Kidney epithelial cell (primary cell): Measurements from ENCODE around the gene PCSK7. TPM values are rescaled to one million over a fixed set of nuclear protein-coding genes. Genes with fewer than 3 reads are reported as not detected.
"Not testable (repeated sequence)": the region's sequence is repeated elsewhere in the genome, so short reads cannot be mapped to it uniquely, and the experiment has no call there.

Source experiments
- DNase-seq: peaks from one replicate; pipeline ENCODE4 v3.0.0-alpha.2; 2010; ENCODE audit warnings: low read depth
- H3K27me3 ChIP-seq: 2 replicates; pipeline ENCODE4 v1.6.0; 2011; ENCODE audit warnings: low read length; ENCODE audit not compliant: control insufficient read depth, insufficient read depth
- H3K36me3 ChIP-seq: 2 replicates; pipeline ENCODE4 v1.5.1; 2011; ENCODE audit warnings: low read length; ENCODE audit not compliant: control insufficient read depth, insufficient read depth
- H3K4me3 ChIP-seq: 2 replicates; pipeline ENCODE4 v1.5.1; 2011; ENCODE audit warnings: low read depth, mild to moderate bottlenecking, control low read depth, low read length
- CTCF ChIP-seq: IDR thresholded peaks from 2 replicates; pipeline ENCODE4 v1.5.1; 2011; ENCODE audit warnings: mild to moderate bottlenecking, moderate library complexity, low read length, control low read depth, inconsistent platforms; ENCODE audit not compliant: insufficient read depth, poor library complexity, severe bottlenecking
- total RNA-seq: library from RNA; depleted of rRNA; stranded (reverse); fragments of >200 nt; gene quantifications from 2 replicates; pipeline ENCODE4 v1.2.3, GENCODE V29; 2015

The PCSK7 gene
- total RNA-seq, 1 donor from 2014 or later: 38.3 TPM

- no peaks in the 10 kb centered on the region for H3K27me3 ChIP-seq
- H3K36me3 ChIP-seq: no peaks in the 10 kb centered on the region
- no peak overlapping the region for H3K4me3 ChIP-seq
- no peak for DNase-seq
- no peak for TF ChIP-seq CTCF
Observed at GRCh38 chr11:117185736-117186430, 46.0 kb downstream of the PCSK7 start.

- no peak for DNase-seq
- no peak for TF ChIP-seq CTCF
- H3K4me3 ChIP-seq: no peak overlapping the region
- no peaks in the 10 kb centered on the region for H3K36me3 ChIP-seq
- H3K27me3 ChIP-seq: no peaks in the 10 kb centered on the region
Observed at GRCh38 chr11:117183724-117184349, 48.0 kb downstream of the PCSK7 start.

- DNase-seq, H3K36me3 ChIP-seq, H3K4me3 ChIP-seq, H3K27me3 ChIP-seq: not testable (repeated sequence)
Observed at GRCh38 chr11:117183178-117183577, 48.7 kb downstream of the PCSK7 start.

GRCh38 chr11:117182551-117182935 is 49.3 kb downstream of the PCSK7 start:
- Histone ChIP-seq H3K36me3 (no peaks in the 10 kb centered on the region), H3K27me3 (no peaks in the 10 kb centered on the region), H3K4me3 (no peak overlapping the region)
- TF ChIP-seq CTCF: no peak
- DNase-seq: no peak

- no peaks in the 10 kb centered on the region for H3K36me3 ChIP-seq
- no peak for TF ChIP-seq CTCF
- no peak overlapping the region for H3K4me3 ChIP-seq
- H3K27me3 ChIP-seq: no peaks in the 10 kb centered on the region
- no peak for DNase-seq
Observed at GRCh38 chr11:117181586-117182550, 50.0 kb downstream of the PCSK7 start.
